ENCODE results near the gene LRRC37A3.
"Not testable (repeated sequence)": the region's sequence is repeated elsewhere in the genome, so short reads cannot be mapped to it uniquely, and the experiment has no call there.

- TF ChIP-seq, protein P1, sequence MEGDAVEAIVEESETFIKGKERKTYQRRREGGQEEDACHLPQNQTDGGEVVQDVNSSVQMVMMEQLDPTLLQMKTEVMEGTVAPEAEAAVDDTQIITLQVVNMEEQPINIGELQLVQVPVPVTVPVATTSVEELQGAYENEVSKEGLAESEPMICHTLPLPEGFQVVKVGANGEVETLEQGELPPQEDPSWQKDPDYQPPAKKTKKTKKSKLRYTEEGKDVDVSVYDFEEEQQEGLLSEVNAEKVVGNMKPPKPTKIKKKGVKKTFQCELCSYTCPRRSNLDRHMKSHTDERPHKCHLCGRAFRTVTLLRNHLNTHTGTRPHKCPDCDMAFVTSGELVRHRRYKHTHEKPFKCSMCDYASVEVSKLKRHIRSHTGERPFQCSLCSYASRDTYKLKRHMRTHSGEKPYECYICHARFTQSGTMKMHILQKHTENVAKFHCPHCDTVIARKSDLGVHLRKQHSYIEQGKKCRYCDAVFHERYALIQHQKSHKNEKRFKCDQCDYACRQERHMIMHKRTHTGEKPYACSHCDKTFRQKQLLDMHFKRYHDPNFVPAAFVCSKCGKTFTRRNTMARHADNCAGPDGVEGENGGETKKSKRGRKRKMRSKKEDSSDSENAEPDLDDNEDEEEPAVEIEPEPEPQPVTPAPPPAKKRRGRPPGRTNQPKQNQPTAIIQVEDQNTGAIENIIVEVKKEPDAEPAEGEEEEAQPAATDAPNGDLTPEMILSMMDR (IDR thresholded peaks at IDR 0.05) = not testable (repeated sequence)
- TF ChIP-seq POLR2A (IDR thresholded peaks at IDR 0.05) = not testable (repeated sequence)
Measured at GRCh38 chr17:64815833-64816198, 103.5 kb downstream of the LRRC37A3 start.

Data from gastroesophageal sphincter (tissue), 3 donors.